ENCODE data around the gene TLCD4.
A peak's percentile ranks its signal among the peaks of the same experiment; 100 is the strongest.

The TLCD4 gene

GRCh38 chr1:95117207-95118066, at the start of gene TLCD4:
TSS of gene TLCD4 (plus strand) at chr1:95117355. CDS start at chr1:95143902, 26,547 bp downstream.
- Mint-ChIP-seq H3K4me1 (ENCODE audit: low read depth) (peaks cover 8% of the 10 kb centered on the region), H3K36me3 (no peaks in the 10 kb centered on the region), H3K27me3 (peaks cover 20% of the 10 kb centered on the region), H3K27ac (no peak within 1 kb of the TSS), H3K4me3 (peak within 1 kb of the TSS; percentile 90), H3K9me3 (ENCODE audit: low read depth) (no peaks in the 10 kb centered on the region)

GRCh38 chr1:95067568-95067967, 49.6 kb upstream of the TLCD4 start:
- Mint-ChIP-seq H3K27me3 (no peaks in the 10 kb centered on the region), H3K4me1 (ENCODE audit: low read depth) (peaks cover 16% of the 10 kb centered on the region), H3K36me3 (peaks cover 18% of the 10 kb centered on the region), H3K9me3 (ENCODE audit: low read depth) (no peaks in the 10 kb centered on the region), H3K4me3 (no peak overlapping the region), H3K27ac (no peak overlapping the region)

GRCh38 chr1:95068956-95069709, 48.0 kb upstream of the TLCD4 start:
- Mint-ChIP-seq H3K27me3 (no peaks in the 10 kb centered on the region), H3K36me3 (peaks cover 4% of the 10 kb centered on the region), H3K9me3 (ENCODE audit: low read depth) (no peaks in the 10 kb centered on the region), H3K4me1 (ENCODE audit: low read depth) (peaks cover 22% of the 10 kb centered on the region), H3K4me3 (no peak overlapping the region), H3K27ac (no peak overlapping the region)

GRCh38 chr1:95069710-95070093, 47.5 kb upstream of the TLCD4 start:
- H3K36me3 Mint-ChIP-seq = peaks cover 3% of the 10 kb centered on the region
- H3K4me1 Mint-ChIP-seq (ENCODE audit: low read depth) = peaks cover 22% of the 10 kb centered on the region

GRCh38 chr1:95071539-95071938, 45.6 kb upstream of the TLCD4 start:
- Mint-ChIP-seq H3K4me1 (ENCODE audit: low read depth) (peaks cover 22% of the 10 kb centered on the region), H3K27me3 (no peaks in the 10 kb centered on the region), H3K27ac (no peak overlapping the region), H3K4me3 (peak overlapping the region; percentile 100), H3K9me3 (ENCODE audit: low read depth) (no peaks in the 10 kb centered on the region), H3K36me3 (peaks cover 3% of the 10 kb centered on the region)

More at GRCh38 chr1:95069710-95070093, 47.5 kb upstream of the TLCD4 start:
- no peaks in the 10 kb centered on the region for H3K9me3 Mint-ChIP-seq (ENCODE audit: low read depth)
- H3K4me3 Mint-ChIP-seq = no peak overlapping the region
- no peaks in the 10 kb centered on the region for H3K27me3 Mint-ChIP-seq
- no peak overlapping the region for H3K27ac Mint-ChIP-seq

- H3K4me3 Mint-ChIP-seq = peak overlapping the region; percentile 100
- no peaks in the 10 kb centered on the region for H3K27me3 Mint-ChIP-seq
- peaks cover 3% of the 10 kb centered on the region for H3K36me3 Mint-ChIP-seq
- H3K4me1 Mint-ChIP-seq (ENCODE audit: low read depth) = peaks cover 22% of the 10 kb centered on the region
- H3K9me3 Mint-ChIP-seq (ENCODE audit: low read depth) = no peaks in the 10 kb centered on the region
- peak overlapping the region; percentile 98 for H3K27ac Mint-ChIP-seq
Measured at GRCh38 chr1:95072117-95072516, 45.0 kb upstream of the TLCD4 start.

- H3K36me3 Mint-ChIP-seq = peaks cover 3% of the 10 kb centered on the region
- H3K9me3 Mint-ChIP-seq (ENCODE audit: low read depth) = no peaks in the 10 kb centered on the region
- peaks cover 22% of the 10 kb centered on the region for H3K4me1 Mint-ChIP-seq (ENCODE audit: low read depth)
- peak within 1 kb of the TSS; percentile 100 for H3K4me3 Mint-ChIP-seq
- peak within 1 kb of the TSS; percentile 98 for H3K27ac Mint-ChIP-seq
- H3K27me3 Mint-ChIP-seq = no peaks in the 10 kb centered on the region
Measured at GRCh38 chr1:95072532-95073419, 44.4 kb upstream of the TLCD4 start, which contains the start of gene ALG14. TSS of gene ALG14 (minus strand) at chr1:95072951. CDS start at chr1:95072898, 53 bp downstream.

- Mint-ChIP-seq H3K4me3 (peak overlapping the region; percentile 100), H3K9me3 (ENCODE audit: low read depth) (no peaks in the 10 kb centered on the region), H3K36me3 (peaks cover 3% of the 10 kb centered on the region), H3K27ac (peak overlapping the region; percentile 98), H3K27me3 (no peaks in the 10 kb centered on the region), H3K4me1 (ENCODE audit: low read depth) (peaks cover 22% of the 10 kb centered on the region)
Measured at GRCh38 chr1:95073446-95073845, 43.7 kb upstream of the TLCD4 start.

GRCh38 chr1:95076034-95076433, 41.1 kb upstream of the TLCD4 start:
- H3K36me3 Mint-ChIP-seq = no peaks in the 10 kb centered on the region
- H3K9me3 Mint-ChIP-seq (ENCODE audit: low read depth) = no peaks in the 10 kb centered on the region
- no peak overlapping the region for H3K27ac Mint-ChIP-seq
- no peaks in the 10 kb centered on the region for H3K27me3 Mint-ChIP-seq
- peaks cover 21% of the 10 kb centered on the region for H3K4me1 Mint-ChIP-seq (ENCODE audit: low read depth)
- no peak overlapping the region for H3K4me3 Mint-ChIP-seq

- Mint-ChIP-seq H3K27ac (no peak overlapping the region), H3K36me3 (no peaks in the 10 kb centered on the region), H3K9me3 (ENCODE audit: low read depth) (no peaks in the 10 kb centered on the region), H3K27me3 (no peaks in the 10 kb centered on the region), H3K4me1 (ENCODE audit: low read depth) (no peaks in the 10 kb centered on the region), H3K4me3 (no peak overlapping the region)
Measured at GRCh38 chr1:95080446-95080845, 36.7 kb upstream of the TLCD4 start.

- H3K4me3 Mint-ChIP-seq = no peak overlapping the region
- no peaks in the 10 kb centered on the region for H3K9me3 Mint-ChIP-seq (ENCODE audit: low read depth)
- H3K27me3 Mint-ChIP-seq = no peaks in the 10 kb centered on the region
- no peaks in the 10 kb centered on the region for H3K36me3 Mint-ChIP-seq
- H3K27ac Mint-ChIP-seq = no peak overlapping the region
- no peaks in the 10 kb centered on the region for H3K4me1 Mint-ChIP-seq (ENCODE audit: low read depth)
Measured at GRCh38 chr1:95080879-95081278, 36.3 kb upstream of the TLCD4 start.

GRCh38 chr1:95084317-95085176, 32.6 kb upstream of the TLCD4 start:
- no peaks in the 10 kb centered on the region for H3K4me1 Mint-ChIP-seq (ENCODE audit: low read depth)
- no peak overlapping the region for H3K4me3 Mint-ChIP-seq
- H3K9me3 Mint-ChIP-seq (ENCODE audit: low read depth) = no peaks in the 10 kb centered on the region
- H3K27ac Mint-ChIP-seq = no peak overlapping the region
- no peaks in the 10 kb centered on the region for H3K36me3 Mint-ChIP-seq
- peaks cover 3% of the 10 kb centered on the region for H3K27me3 Mint-ChIP-seq

- no peaks in the 10 kb centered on the region for H3K9me3 Mint-ChIP-seq (ENCODE audit: low read depth)
- no peak overlapping the region for H3K4me3 Mint-ChIP-seq
- H3K27ac Mint-ChIP-seq = no peak overlapping the region
- no peaks in the 10 kb centered on the region for H3K36me3 Mint-ChIP-seq
- peaks cover 3% of the 10 kb centered on the region for H3K27me3 Mint-ChIP-seq
- no peaks in the 10 kb centered on the region for H3K4me1 Mint-ChIP-seq (ENCODE audit: low read depth)
Measured at GRCh38 chr1:95085376-95085775, 31.8 kb upstream of the TLCD4 start.

Data from activated naive CD8-positive, alpha-beta T cell (primary cell).